RWPE2 (cell line): ENCODE results near the gene ME3.

Experiments
- ATAC-seq: fragments of 200-7000 bp; cut with Tn5 transposase; 3 replicates; pipeline ENCODE4 v1.9.1; 2021; ENCODE audit warnings: low read depth
- DNase-seq: peaks from one replicate; pipeline ENCODE4 v3.0.0-alpha.2; 2020; ENCODE audit warnings: low spot score
- H3K27ac ChIP-seq: fragments of 450-650 bp; 2 replicates; pipeline ENCODE4 v1.5.1; 2017; ENCODE audit warnings: mild to moderate bottlenecking; ENCODE audit not compliant: poor library complexity, severe bottlenecking
- H3K27me3 ChIP-seq: fragments of 250-450 bp; sonication (Bioruptor Pico); 2 replicates; pipeline ENCODE4 v1.5.1; 2021; ENCODE audit warnings: mild to moderate bottlenecking, moderate library complexity; ENCODE audit not compliant: insufficient read depth, poor library complexity, severe bottlenecking
- H3K36me3 ChIP-seq: fragments of 250-450 bp; sonication (Bioruptor Pico); 2 replicates; pipeline ENCODE4 v1.5.1; 2020; ENCODE audit warnings: low read depth, mild to moderate bottlenecking, moderate library complexity
- H3K4me1 ChIP-seq: fragments of 250-450 bp; sonication (Bioruptor Pico); 2 replicates; pipeline ENCODE4 v1.5.1; 2021; ENCODE audit warnings: mild to moderate bottlenecking, moderate library complexity; ENCODE audit not compliant: insufficient read depth, poor library complexity, severe bottlenecking
- H3K4me3 ChIP-seq: fragments of 250-450 bp; sonication (Bioruptor Pico); 2 replicates; pipeline ENCODE4 v1.5.1; 2021; ENCODE audit warnings: mild to moderate bottlenecking, moderate library complexity; ENCODE audit not compliant: severe bottlenecking
- H3K9me3 ChIP-seq: fragments of 250-450 bp; sonication (Bioruptor Pico); 2 replicates; pipeline ENCODE4 v1.5.1; 2021; ENCODE audit warnings: mild to moderate bottlenecking, moderate library complexity; ENCODE audit not compliant: severe bottlenecking
- TF ChIP-seq, protein P1 (sequence below): fragments of 450-650 bp; IDR thresholded peaks from one replicate; pipeline ENCODE4 v1.5.1; 2017; ENCODE audit warnings: mild to moderate bottlenecking, moderate library complexity; ENCODE audit not compliant: poor library complexity, severe bottlenecking

Gene ME3

GRCh38 chr11:86687185-86687778 is 14.9 kb upstream of the ME3 start:
- Histone ChIP-seq H3K36me3 (no peaks in the 10 kb centered on the region), H3K4me3 (no peak overlapping the region), H3K9me3 (peaks cover 3% of the 10 kb centered on the region), H3K4me1 (peaks cover 18% of the 10 kb centered on the region), H3K27ac (peak overlapping the region; percentile 39), H3K27me3 (no peaks in the 10 kb centered on the region)
- DNase-seq (no peak), ATAC-seq (no peak)
- TF ChIP-seq, protein P1, sequence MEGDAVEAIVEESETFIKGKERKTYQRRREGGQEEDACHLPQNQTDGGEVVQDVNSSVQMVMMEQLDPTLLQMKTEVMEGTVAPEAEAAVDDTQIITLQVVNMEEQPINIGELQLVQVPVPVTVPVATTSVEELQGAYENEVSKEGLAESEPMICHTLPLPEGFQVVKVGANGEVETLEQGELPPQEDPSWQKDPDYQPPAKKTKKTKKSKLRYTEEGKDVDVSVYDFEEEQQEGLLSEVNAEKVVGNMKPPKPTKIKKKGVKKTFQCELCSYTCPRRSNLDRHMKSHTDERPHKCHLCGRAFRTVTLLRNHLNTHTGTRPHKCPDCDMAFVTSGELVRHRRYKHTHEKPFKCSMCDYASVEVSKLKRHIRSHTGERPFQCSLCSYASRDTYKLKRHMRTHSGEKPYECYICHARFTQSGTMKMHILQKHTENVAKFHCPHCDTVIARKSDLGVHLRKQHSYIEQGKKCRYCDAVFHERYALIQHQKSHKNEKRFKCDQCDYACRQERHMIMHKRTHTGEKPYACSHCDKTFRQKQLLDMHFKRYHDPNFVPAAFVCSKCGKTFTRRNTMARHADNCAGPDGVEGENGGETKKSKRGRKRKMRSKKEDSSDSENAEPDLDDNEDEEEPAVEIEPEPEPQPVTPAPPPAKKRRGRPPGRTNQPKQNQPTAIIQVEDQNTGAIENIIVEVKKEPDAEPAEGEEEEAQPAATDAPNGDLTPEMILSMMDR: no peak

DNA sequence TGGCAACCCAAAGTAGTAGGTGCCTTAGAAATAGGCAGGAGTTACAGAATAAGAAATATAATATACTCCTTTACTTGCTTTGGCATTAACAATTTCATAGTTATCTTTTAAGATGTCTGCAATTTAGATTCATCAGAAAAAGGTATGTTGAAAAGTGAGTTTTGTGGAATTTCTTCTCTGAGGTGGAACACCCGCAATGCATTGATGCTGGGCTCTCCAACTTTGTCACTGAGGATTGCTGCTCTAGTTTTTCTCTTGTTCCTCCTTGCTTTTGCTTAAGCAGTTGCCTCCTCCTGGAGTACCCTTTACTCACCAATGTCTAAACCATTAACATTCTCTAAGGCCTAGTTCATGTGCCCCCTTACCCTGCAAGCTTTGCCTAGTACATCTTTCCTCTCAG is 14.1 kb upstream of the ME3 start:
- TF ChIP-seq, protein P1: no peak
- Histone ChIP-seq H3K36me3 (no peaks in the 10 kb centered on the region), H3K9me3 (peaks cover 3% of the 10 kb centered on the region), H3K27ac (no peak overlapping the region), H3K27me3 (no peaks in the 10 kb centered on the region), H3K4me1 (peaks cover 11% of the 10 kb centered on the region), H3K4me3 (no peak overlapping the region)
- no peak for DNase-seq
- no peak for ATAC-seq

DNA sequence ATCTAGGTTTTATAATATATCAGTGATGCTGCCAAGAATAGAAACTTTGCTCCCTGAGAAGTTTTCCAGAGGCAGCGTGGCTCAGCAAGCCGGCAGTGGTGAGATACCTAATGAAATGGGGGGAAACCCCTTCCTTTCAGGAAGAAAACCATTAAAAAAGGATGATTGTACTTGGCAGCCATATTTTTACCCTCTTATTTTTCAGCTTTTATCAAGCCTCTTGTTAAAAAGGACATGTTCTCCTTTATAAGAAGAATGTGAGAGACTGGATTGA is 9.0 kb upstream of the ME3 start:
- H3K4me3 ChIP-seq: no peak overlapping the region
- no peaks in the 10 kb centered on the region for H3K27me3 ChIP-seq
- no peaks in the 10 kb centered on the region for H3K4me1 ChIP-seq
- H3K27ac ChIP-seq: no peak overlapping the region
- H3K36me3 ChIP-seq: no peaks in the 10 kb centered on the region
- no peak for DNase-seq
- TF ChIP-seq, protein P1: no peak
- H3K9me3 ChIP-seq: no peaks in the 10 kb centered on the region
- ATAC-seq: no peak

DNA sequence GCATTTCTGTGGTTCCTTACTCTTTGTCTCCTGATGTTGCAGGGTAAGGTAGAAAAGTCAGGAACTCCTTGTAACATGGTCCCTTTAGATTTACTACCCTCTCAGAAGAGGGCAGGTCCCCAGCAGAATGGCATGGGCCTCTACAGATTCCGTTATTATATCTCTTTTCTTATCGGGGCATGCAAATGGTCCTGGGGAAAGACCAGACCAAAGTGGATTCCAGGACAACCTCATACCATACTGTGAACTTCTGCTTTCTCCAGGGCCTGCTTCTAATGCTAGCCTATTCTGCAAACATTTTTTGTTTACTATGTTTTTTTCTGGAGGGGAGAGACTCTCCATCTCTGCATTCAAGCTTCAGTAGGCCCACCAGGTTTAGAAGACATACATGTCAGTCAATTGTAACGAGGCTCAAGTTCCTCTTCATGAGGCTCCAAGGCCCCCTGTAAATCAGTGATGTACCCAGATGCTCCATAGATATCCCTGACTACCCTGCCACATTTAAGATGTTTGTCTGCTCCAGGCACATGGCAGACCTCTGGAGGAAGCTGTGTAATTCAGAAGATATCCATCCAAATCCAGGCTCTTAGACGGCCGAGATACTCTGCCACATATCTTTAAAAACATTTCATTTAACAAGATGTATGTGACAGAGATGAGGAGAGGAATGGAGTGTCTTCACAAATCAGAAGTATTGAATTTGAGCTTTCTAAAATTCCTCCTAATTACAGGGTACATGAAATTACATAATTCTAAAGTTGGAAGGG is 8.5 kb upstream of the ME3 start:
- TF ChIP-seq, protein P1: no peak
- DNase-seq (no peak), ATAC-seq (no peak)
- Histone ChIP-seq H3K27me3 (no peaks in the 10 kb centered on the region), H3K4me1 (no peaks in the 10 kb centered on the region), H3K36me3 (no peaks in the 10 kb centered on the region), H3K4me3 (no peak overlapping the region), H3K9me3 (no peaks in the 10 kb centered on the region), H3K27ac (no peak overlapping the region)

DNA sequence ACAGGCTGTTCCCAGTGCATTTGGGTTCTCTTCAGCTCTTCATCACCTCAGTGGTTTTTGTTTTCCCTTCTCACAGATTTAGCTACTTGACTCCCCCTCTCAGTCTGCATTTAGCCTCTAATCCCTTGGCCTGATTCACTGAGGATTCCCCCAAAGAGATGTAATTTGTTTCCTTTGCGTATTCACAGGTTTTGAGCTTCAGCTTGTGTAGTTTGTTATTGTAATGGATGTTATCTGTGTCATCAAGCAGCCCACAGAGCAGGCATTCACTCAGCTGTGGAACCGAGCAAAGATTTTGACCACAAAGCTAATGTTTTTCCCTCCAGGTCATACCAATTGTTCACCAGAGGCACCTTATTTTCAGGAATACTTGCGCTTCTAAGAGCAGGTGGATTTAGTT is 6.4 kb upstream of the ME3 start:
- DNase-seq (no peak), ATAC-seq (no peak)
- H3K27me3 ChIP-seq: no peaks in the 10 kb centered on the region
- TF ChIP-seq, protein P1: no peak
- no peaks in the 10 kb centered on the region for H3K36me3 ChIP-seq
- H3K4me1 ChIP-seq: no peaks in the 10 kb centered on the region
- H3K4me3 ChIP-seq: no peak overlapping the region
- no peak overlapping the region for H3K27ac ChIP-seq
- no peaks in the 10 kb centered on the region for H3K9me3 ChIP-seq
